D341Med (cell line): ENCODE measurements around the gene TRPM2.
"Not testable (repeated sequence)": the region's sequence is repeated elsewhere in the genome, so short reads cannot be mapped to it uniquely, and the experiment has no call there.

Source experiments
- DNase-seq: peaks from one replicate; pipeline ENCODE4 v3.0.0; 2012; ENCODE audit warnings: low spot score

Gene TRPM2

GRCh38 chr21:44375281-44375651 is 21.8 kb downstream of the TRPM2 start:
- DNase-seq, result no peak

GRCh38 chr21:44375761-44376241 is 22.4 kb downstream of the TRPM2 start:
- DNase-seq, result peak; percentile 10

GRCh38 chr21:44376606-44377005 is 23.2 kb downstream of the TRPM2 start:
- peak; percentile 9 for DNase-seq

- DNase-seq, result peak; percentile 33
Measured at GRCh38 chr21:44377201-44377921, 23.9 kb downstream of the TRPM2 start.

- DNase-seq, result peak; percentile 20
Measured at GRCh38 chr21:44377922-44378645, 24.7 kb downstream of the TRPM2 start.

- peak; percentile 24 for DNase-seq
Measured at GRCh38 chr21:44378646-44379514, 25.5 kb downstream of the TRPM2 start.

GRCh38 chr21:44379515-44379848 is 26.1 kb downstream of the TRPM2 start:
- DNase-seq, result peak; percentile 15

- peak; percentile 15 for DNase-seq
Measured at GRCh38 chr21:44379991-44380865, 26.8 kb downstream of the TRPM2 start.

GRCh38 chr21:44380876-44381275 is 27.5 kb downstream of the TRPM2 start:
- DNase-seq, result peak; percentile 11

GRCh38 chr21:44381874-44382273 is 28.5 kb downstream of the TRPM2 start:
- DNase-seq, result no peak

- DNase-seq, result peak; percentile 13
Measured at GRCh38 chr21:44382536-44382935, 29.1 kb downstream of the TRPM2 start.

- DNase-seq, result no peak
Measured at GRCh38 chr21:44383216-44383615, 29.8 kb downstream of the TRPM2 start.

GRCh38 chr21:44384968-44385367 is 31.5 kb downstream of the TRPM2 start:
- DNase-seq, result no peak

- DNase-seq, result no peak
Measured at GRCh38 chr21:44389335-44389734, 35.9 kb downstream of the TRPM2 start.

- no peak for DNase-seq
Measured at GRCh38 chr21:44390886-44391285, 37.5 kb downstream of the TRPM2 start.

GRCh38 chr21:44391345-44392091 is 38.1 kb downstream of the TRPM2 start:
- peak; percentile 31 for DNase-seq

GRCh38 chr21:44392185-44392584 is 38.8 kb downstream of the TRPM2 start:
- DNase-seq, result no peak

- DNase-seq, result peak; percentile 6
Measured at GRCh38 chr21:44392916-44393315, 39.5 kb downstream of the TRPM2 start.

- DNase-seq, result peak; percentile 12
Measured at GRCh38 chr21:44394733-44395132, 41.3 kb downstream of the TRPM2 start.

GRCh38 chr21:44395260-44395659 is 41.8 kb downstream of the TRPM2 start:
- DNase-seq, result peak; percentile 25

- DNase-seq, result not testable (repeated sequence)
Measured at GRCh38 chr21:44396803-44397202, 43.4 kb downstream of the TRPM2 start.
